Trophoblast cell (in vitro differentiated cells and primary cell): ENCODE results near the gene LCP2.

Experiments used
- DNase-seq, 2 donors: peaks; one replicate each; pipeline ENCODE4 v3.0.0-alpha.2; 2016
- H2AFZ ChIP-seq: 2 replicates; pipeline ENCODE4 v1.6.1; 2013; ENCODE audit warnings: low read length, moderate library complexity, mild to moderate bottlenecking; ENCODE audit not compliant: insufficient read depth, poor library complexity
- H2AK5ac ChIP-seq: 2 replicates; pipeline ENCODE4 v1.6.1; 2013; ENCODE audit warnings: mild to moderate bottlenecking, low read length
- H2BK120ac ChIP-seq: 2 replicates; pipeline ENCODE4 v1.6.1; 2013; ENCODE audit warnings: low read length, mild to moderate bottlenecking, moderate library complexity; ENCODE audit not compliant: insufficient read depth, poor library complexity
- H2BK12ac ChIP-seq: 2 replicates; pipeline ENCODE4 v1.6.1; 2013; ENCODE audit warnings: mild to moderate bottlenecking, low read length, moderate library complexity
- H2BK5ac ChIP-seq: 2 replicates; pipeline ENCODE4 v1.6.1; 2013; ENCODE audit warnings: low read length, low read depth, moderate library complexity, mild to moderate bottlenecking; ENCODE audit not compliant: poor library complexity
- H3K14ac ChIP-seq: 2 replicates; pipeline ENCODE4 v1.6.1; 2013; ENCODE audit warnings: mild to moderate bottlenecking, low read length
- H3K18ac ChIP-seq: 2 replicates; pipeline ENCODE4 v1.6.1; 2013; ENCODE audit warnings: mild to moderate bottlenecking, low read length
- H3K23ac ChIP-seq: 2 replicates; pipeline ENCODE4 v1.6.1; 2013; ENCODE audit warnings: low read length
- H3K27ac ChIP-seq: 2 replicates; pipeline ENCODE4 v1.5.1; 2013; ENCODE audit warnings: low read depth, mild to moderate bottlenecking, inconsistent platforms, low read length, moderate library complexity
- H3K27me3 ChIP-seq: 2 replicates; pipeline ENCODE4 v1.6.1; 2013; ENCODE audit warnings: inconsistent platforms, mild to moderate bottlenecking, low read length, moderate library complexity; ENCODE audit not compliant: insufficient read depth
- H3K36me3 ChIP-seq, 2 experiments: 1 replicate in 1 of 2; 2 replicates in 1 of 2; pipeline ENCODE4 v1.6.1; 2013; ENCODE audit warnings: low read length in 2 of 2, mild to moderate bottlenecking in 2 of 2, moderate library complexity in 1 of 2; ENCODE audit not compliant: insufficient read depth in 2 of 2, control insufficient read depth in 1 of 2
- H3K4ac ChIP-seq: 2 replicates; pipeline ENCODE4 v1.6.1; 2013; ENCODE audit warnings: low read depth, mild to moderate bottlenecking, low read length, moderate library complexity
- H3K4me1 ChIP-seq, 2 experiments: 1 replicate in 1 of 2; 2 replicates in 1 of 2; pipeline ENCODE4 v1.6.1; 2013; ENCODE audit warnings: low read length in 2 of 2, mild to moderate bottlenecking in 2 of 2, moderate library complexity in 1 of 2; ENCODE audit not compliant: insufficient read depth in 2 of 2, control insufficient read depth in 1 of 2
- H3K4me2 ChIP-seq: 2 replicates; pipeline ENCODE4 v1.6.1; 2013; ENCODE audit warnings: inconsistent platforms, mild to moderate bottlenecking, low read length, moderate library complexity
- H3K4me3 ChIP-seq: 2 replicates; pipeline ENCODE4 v1.5.1; 2013; ENCODE audit warnings: mild to moderate bottlenecking, low read depth, low read length, inconsistent platforms
- H3K79me1 ChIP-seq: one replicate; pipeline ENCODE4 v1.6.1; 2013; ENCODE audit warnings: low read length
- H3K79me2 ChIP-seq: 2 replicates; pipeline ENCODE4 v1.6.1; 2013; ENCODE audit warnings: low read length, mild to moderate bottlenecking; ENCODE audit not compliant: control insufficient read depth, insufficient read depth, poor library complexity
- H3K9ac ChIP-seq: 2 replicates; pipeline ENCODE4 v1.6.1; 2013; ENCODE audit warnings: mild to moderate bottlenecking, low read length
- H3K9me3 ChIP-seq: 2 replicates; pipeline ENCODE4 v1.6.1; 2013; ENCODE audit warnings: low read depth, mild to moderate bottlenecking, control low read depth, inconsistent platforms, low read length; ENCODE audit not compliant: insufficient read depth
- H4K12ac ChIP-seq: 2 replicates; pipeline ENCODE4 v1.6.1; 2013; ENCODE audit warnings: low read depth, mild to moderate bottlenecking, low read length, moderate library complexity
- H4K8ac ChIP-seq: 2 replicates; pipeline ENCODE4 v1.6.1; 2013; ENCODE audit warnings: low read depth, mild to moderate bottlenecking, low read length, moderate library complexity
- H4K91ac ChIP-seq: one replicate; pipeline ENCODE4 v1.6.1; 2013; ENCODE audit warnings: low read depth, mild to moderate bottlenecking, low read length, moderate library complexity
- whole genome bisulfite sequencing: extraction: QIAGEN DNeasy Blood & Tissue Kit; methylation state at CpG from one replicate; pipeline ENCODE4 v1.1.7; 2013; ENCODE audit warnings: missing lambda C conversion rate; ENCODE audit not compliant: insufficient read length, insufficient coverage; ENCODE audit errors: extremely low coverage; 5-methylcytosine and 5-hydroxymethylcytosine counted together

Gene LCP2

GRCh38 chr5:170338291-170338690 lies 40.7 kb upstream of the LCP2 start:
- H2BK12ac ChIP-seq = no peak overlapping the region
- H3K4me2 ChIP-seq = no peak overlapping the region
- no peak overlapping the region for H2BK120ac ChIP-seq
- no peak overlapping the region for H3K14ac ChIP-seq
- H3K4me3 ChIP-seq = no peak overlapping the region
- H3K27ac ChIP-seq = no peak overlapping the region
- H3K36me3 ChIP-seq = no peaks in the 10 kb centered on the region
- H3K9me3 ChIP-seq = peaks cover 3% of the 10 kb centered on the region
- no peak overlapping the region for H3K4ac ChIP-seq
- no peaks in the 10 kb centered on the region for H3K79me2 ChIP-seq
- H3K18ac ChIP-seq = no peak overlapping the region
- no peaks in the 10 kb centered on the region for H3K4me1 ChIP-seq
- no peak overlapping the region for H4K12ac ChIP-seq
- no peak overlapping the region for H2AK5ac ChIP-seq
- no peak overlapping the region for H2AFZ ChIP-seq
- H3K27me3 ChIP-seq = no peaks in the 10 kb centered on the region
- no peak overlapping the region for H3K9ac ChIP-seq
- H4K91ac ChIP-seq = no peak overlapping the region
- DNase-seq = no peak
- no peaks in the 10 kb centered on the region for H3K79me1 ChIP-seq
- WGBS = no CpG with 5 or more reads among the region's 4 CpGs
- no peak overlapping the region for H4K8ac ChIP-seq
- H2BK5ac ChIP-seq = no peak overlapping the region
- no peak overlapping the region for H3K23ac ChIP-seq

- no CpG with 5 or more reads among the region's 9 CpGs for WGBS
Observed at GRCh38 chr5:170337045-170337733, 39.6 kb upstream of the LCP2 start.

GRCh38 chr5:170336065-170336464 lies 38.5 kb upstream of the LCP2 start:
- H4K8ac ChIP-seq = no peak overlapping the region
- no peaks in the 10 kb centered on the region for H3K79me2 ChIP-seq
- peaks cover 2% of the 10 kb centered on the region for H3K9me3 ChIP-seq
- H2BK120ac ChIP-seq = no peak overlapping the region
- H4K12ac ChIP-seq = no peak overlapping the region
- no peak overlapping the region for H3K4me2 ChIP-seq
- H3K9ac ChIP-seq = no peak overlapping the region
- no peak overlapping the region for H2BK12ac ChIP-seq
- no peak overlapping the region for H2AK5ac ChIP-seq
- no peak overlapping the region for H2AFZ ChIP-seq
- H2BK5ac ChIP-seq = no peak overlapping the region
- no peak overlapping the region for H3K27ac ChIP-seq
- no peak overlapping the region for H3K23ac ChIP-seq
- H4K91ac ChIP-seq = no peak overlapping the region
- no peak for DNase-seq
- H3K36me3 ChIP-seq = no peaks in the 10 kb centered on the region
- WGBS = no CpG with 5 or more reads among the region's 6 CpGs
- H3K79me1 ChIP-seq = no peaks in the 10 kb centered on the region
- no peak overlapping the region for H3K4ac ChIP-seq
- no peak overlapping the region for H3K18ac ChIP-seq
- peaks cover 0 to 9% of the 10 kb centered on the region in 2 experiments for H3K4me1 ChIP-seq
- H3K14ac ChIP-seq = no peak overlapping the region
- no peak overlapping the region for H3K4me3 ChIP-seq
- H3K27me3 ChIP-seq = no peaks in the 10 kb centered on the region

More at GRCh38 chr5:170337045-170337733, 39.6 kb upstream of the LCP2 start:
- peaks cover 3% of the 10 kb centered on the region for H3K9me3 ChIP-seq
- H4K8ac ChIP-seq = no peak overlapping the region
- H3K4me1 ChIP-seq = peaks cover 0 to 2% of the 10 kb centered on the region in 2 experiments
- no peak overlapping the region for H3K4me2 ChIP-seq
- H2BK5ac ChIP-seq = no peak overlapping the region
- H2BK120ac ChIP-seq = no peak overlapping the region
- H2AK5ac ChIP-seq = no peak overlapping the region
- H3K18ac ChIP-seq = no peak overlapping the region
- no peaks in the 10 kb centered on the region for H3K36me3 ChIP-seq
- H4K12ac ChIP-seq = no peak overlapping the region
- H3K79me2 ChIP-seq = no peaks in the 10 kb centered on the region
- no peak overlapping the region for H3K4ac ChIP-seq
- H3K27ac ChIP-seq = no peak overlapping the region
- no peak overlapping the region for H2AFZ ChIP-seq
- no peaks in the 10 kb centered on the region for H3K27me3 ChIP-seq
- no peak overlapping the region for H3K23ac ChIP-seq
- no peak overlapping the region for H4K91ac ChIP-seq
- no peak overlapping the region for H3K9ac ChIP-seq
- no peak overlapping the region for H2BK12ac ChIP-seq
- H3K14ac ChIP-seq = no peak overlapping the region
- no peaks in the 10 kb centered on the region for H3K79me1 ChIP-seq
- DNase-seq = no peak
- no peak overlapping the region for H3K4me3 ChIP-seq

- H3K4me1 ChIP-seq = peaks cover 0 to 9% of the 10 kb centered on the region in 2 experiments
- H2BK12ac ChIP-seq = no peak overlapping the region
- no peak overlapping the region for H2AFZ ChIP-seq
- H3K79me1 ChIP-seq = no peaks in the 10 kb centered on the region
- no peak overlapping the region for H3K4ac ChIP-seq
- no peak overlapping the region for H2AK5ac ChIP-seq
- H3K18ac ChIP-seq = no peak overlapping the region
- peaks cover 2% of the 10 kb centered on the region for H3K9me3 ChIP-seq
- H3K9ac ChIP-seq = no peak overlapping the region
- no peak overlapping the region for H3K4me3 ChIP-seq
- no peak overlapping the region for H2BK120ac ChIP-seq
- no peak overlapping the region for H4K8ac ChIP-seq
- no peaks in the 10 kb centered on the region for H3K27me3 ChIP-seq
- DNase-seq = no peak
- no peaks in the 10 kb centered on the region for H3K79me2 ChIP-seq
- no peak overlapping the region for H3K23ac ChIP-seq
- no peaks in the 10 kb centered on the region for H3K36me3 ChIP-seq
- no peak overlapping the region for H3K14ac ChIP-seq
- H4K12ac ChIP-seq = no peak overlapping the region
- no peak overlapping the region for H3K4me2 ChIP-seq
- H3K27ac ChIP-seq = no peak overlapping the region
- H2BK5ac ChIP-seq = no peak overlapping the region
- no CpG with 5 or more reads among the region's 5 CpGs for WGBS
- no peak overlapping the region for H4K91ac ChIP-seq
Observed at GRCh38 chr5:170334626-170335025, 37.0 kb upstream of the LCP2 start.
